Islet of Langerhans (tissue), 1 donor: Measurements from ENCODE around the gene UBE2G1.
A peak's percentile ranks its signal among the peaks of the same experiment; 100 is the strongest.

Source experiments
- FAIRE-seq: peaks from one replicate; lab custom pipeline; 2011; peaks lifted over from hg19 to GRCh38; lab: Jason Lieb, UNC

UBE2G1 gene

DNA sequence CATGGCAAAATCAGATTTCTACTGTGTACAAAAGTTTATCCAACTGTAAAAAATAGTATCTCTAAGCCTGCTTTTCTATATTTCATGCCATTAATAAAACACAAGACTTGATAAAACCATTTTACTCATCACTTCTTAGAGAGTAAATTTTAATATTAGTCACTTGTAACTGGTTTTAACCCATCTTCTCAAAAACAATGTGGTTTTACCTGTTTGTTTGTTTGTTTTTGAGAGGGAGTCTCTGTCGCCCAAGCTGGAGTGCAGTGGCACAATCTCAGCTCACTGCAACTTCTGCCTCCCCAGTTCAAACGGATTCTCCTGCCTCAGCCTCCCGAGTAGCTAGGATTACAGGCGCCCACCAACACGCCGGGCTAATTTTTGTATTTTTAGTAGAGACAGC lies 32.1 kb downstream of the UBE2G1 start:
- no peak for FAIRE-seq

GRCh38 chr17:4333041-4333440 lies 33.4 kb downstream of the UBE2G1 start:
- no peak for FAIRE-seq

- FAIRE-seq = no peak
These were observed 34.0 kb downstream of the UBE2G1 start for GRCh38 chr17:4332296-4332970.

GRCh38 chr17:4331614-4332013 lies 34.9 kb downstream of the UBE2G1 start:
- no peak for FAIRE-seq

DNA sequence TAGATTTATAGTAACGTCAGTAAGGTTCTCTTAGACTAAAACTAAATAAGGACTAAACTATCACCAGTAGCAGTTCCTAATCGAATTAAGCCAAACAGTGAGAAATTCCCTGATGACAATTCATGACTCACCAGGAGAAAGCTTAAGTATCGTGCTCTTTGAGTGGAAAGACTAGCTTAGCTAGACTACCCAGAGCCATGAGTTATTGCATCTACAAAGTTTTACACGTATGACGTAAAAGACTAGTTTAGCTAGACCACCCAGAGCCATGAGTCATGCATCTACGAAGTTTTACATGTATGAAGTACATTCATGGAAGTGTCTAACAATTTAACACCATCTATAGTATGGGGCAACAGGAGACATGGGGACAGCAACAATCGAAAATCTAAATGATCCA lies 36.6 kb downstream of the UBE2G1 start:
- FAIRE-seq = no peak

DNA sequence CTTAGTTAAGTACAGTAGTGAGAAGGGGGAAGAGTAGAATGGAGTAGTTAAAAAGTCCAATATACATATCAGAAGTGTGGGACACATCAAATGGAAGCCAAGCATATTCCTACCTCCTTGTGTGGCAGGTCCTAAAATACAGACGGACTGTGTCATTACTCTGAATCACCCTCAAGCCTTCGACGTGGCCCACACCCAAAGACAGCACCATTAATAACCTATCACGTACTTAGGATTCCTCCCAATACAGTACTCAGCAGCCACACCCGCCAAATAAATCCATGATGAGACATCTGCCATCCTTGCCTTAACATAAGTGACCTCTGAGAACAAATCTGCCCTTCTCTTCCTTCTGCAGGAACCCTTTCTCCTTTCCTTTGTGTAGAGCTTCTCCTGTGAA lies 38.9 kb downstream of the UBE2G1 start:
- FAIRE-seq = no peak

DNA sequence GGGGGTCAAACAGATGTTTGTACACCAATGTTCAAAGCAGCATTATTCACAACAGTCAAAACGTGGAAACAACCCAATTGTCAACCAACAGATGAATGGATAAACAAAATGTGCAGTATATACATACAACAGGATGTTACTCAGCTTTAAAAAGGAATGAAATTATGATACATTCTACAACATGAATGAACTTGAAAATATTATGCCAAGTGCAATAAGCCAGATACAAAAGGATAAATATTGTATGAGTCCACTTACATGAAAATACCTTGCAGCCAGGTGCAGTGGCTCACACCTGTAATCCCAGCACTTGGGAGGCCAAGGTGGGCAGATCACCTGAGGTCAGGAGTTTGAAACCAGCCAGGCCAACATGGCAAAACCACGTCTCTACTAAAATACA lies 39.9 kb downstream of the UBE2G1 start:
- FAIRE-seq = no peak

- FAIRE-seq = no peak
These were observed 40.4 kb downstream of the UBE2G1 start for GRCh38 chr17:4326112-4326511.

GRCh38 chr17:4324463-4324862 lies 42.0 kb downstream of the UBE2G1 start:
- FAIRE-seq = no peak

DNA sequence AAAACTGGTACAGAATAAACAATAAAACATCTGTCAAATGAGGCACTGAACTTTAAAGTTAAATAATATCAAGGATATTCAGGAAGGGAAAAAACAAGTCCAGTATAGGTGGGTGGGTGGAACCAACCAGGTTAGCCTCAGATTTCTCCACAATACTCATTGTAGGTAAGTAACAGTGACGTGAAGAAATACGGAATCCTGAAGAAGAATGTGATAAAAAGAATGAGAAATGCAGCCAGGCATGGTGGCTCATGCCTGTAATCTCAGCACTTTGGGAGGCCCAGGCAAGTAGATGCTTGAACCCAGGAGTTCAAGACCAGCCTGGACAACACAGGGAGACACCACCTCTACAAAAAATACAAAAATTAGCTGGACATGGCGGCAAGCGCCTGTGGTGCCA lies 47.3 kb downstream of the UBE2G1 start:
- FAIRE-seq = peak; percentile 9

- no peak for FAIRE-seq
These were observed 47.9 kb downstream of the UBE2G1 start for GRCh38 chr17:4318596-4318995.

- FAIRE-seq = no peak
These were observed 48.3 kb downstream of the UBE2G1 start for GRCh38 chr17:4318186-4318585.

GRCh38 chr17:4317610-4318009 lies 48.9 kb downstream of the UBE2G1 start:
- FAIRE-seq = no peak

- no peak for FAIRE-seq
These were observed 49.8 kb downstream of the UBE2G1 start for GRCh38 chr17:4316648-4317047.

GRCh38 chr17:4314618-4315017 lies 51.9 kb downstream of the UBE2G1 start:
- FAIRE-seq = no peak

- FAIRE-seq = no peak
These were observed 52.3 kb downstream of the UBE2G1 start for GRCh38 chr17:4314179-4314578.

DNA sequence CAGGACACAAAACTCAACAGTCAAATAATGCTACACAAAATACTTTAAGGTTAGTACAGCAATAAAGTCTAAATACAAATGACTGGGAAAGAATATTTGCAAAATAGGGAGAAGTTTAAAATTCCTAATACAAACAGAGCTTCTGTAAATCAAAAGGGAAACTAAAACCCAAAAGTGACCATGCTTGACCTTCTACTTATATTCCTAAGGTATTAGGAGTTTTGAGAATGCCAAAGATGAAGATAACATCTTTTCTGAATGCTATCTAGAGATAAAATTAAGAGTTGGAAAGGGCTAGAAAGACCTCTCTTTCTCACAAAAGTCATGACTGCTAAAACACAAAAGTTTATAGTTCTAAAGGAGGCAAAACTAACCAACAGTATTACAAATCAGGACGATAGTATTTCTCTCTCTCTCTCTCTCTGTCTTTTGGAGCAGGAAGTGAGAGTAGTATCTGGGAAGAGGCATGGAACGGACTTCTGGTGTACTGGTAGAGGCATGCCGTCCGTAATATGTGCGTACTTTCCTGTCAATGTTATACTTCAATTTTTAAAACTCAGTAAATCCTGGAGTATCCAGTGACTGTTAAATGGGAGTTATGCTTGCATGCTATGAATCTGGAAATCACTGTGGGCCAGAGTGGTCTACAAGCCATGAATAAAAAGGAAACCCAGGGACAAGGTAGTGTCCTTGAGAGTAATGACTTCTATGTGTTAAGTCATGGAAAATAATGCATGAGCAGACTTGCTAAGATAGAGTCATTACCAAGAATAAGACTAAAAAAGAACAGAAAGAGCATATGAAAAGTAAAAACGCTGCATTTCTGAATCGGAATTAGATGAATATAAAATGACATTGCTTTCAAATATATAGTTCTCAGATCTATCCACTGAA lies 53.0 kb downstream of the UBE2G1 start:
- FAIRE-seq = no peak

- FAIRE-seq = no peak
These were observed 56.0 kb downstream of the UBE2G1 start for GRCh38 chr17:4310354-4311060.

DNA sequence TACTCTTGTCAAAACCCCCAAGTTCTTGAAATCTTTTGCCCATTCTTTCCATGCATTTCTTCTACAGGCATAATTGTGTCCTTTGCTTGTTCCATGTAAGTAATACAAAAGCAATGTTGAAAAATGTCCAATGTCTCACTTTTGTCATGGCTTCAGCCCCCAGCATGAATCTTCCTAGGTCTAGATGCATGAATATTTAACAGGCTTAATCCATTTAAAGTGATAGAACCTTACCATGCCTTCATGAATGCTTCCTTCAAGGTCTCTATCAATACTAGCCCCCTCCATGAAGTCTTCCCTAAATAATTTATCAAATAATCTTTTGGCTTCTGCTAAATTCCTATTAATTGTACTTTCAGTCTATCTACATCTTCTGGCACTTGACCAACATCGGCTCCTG lies 56.6 kb downstream of the UBE2G1 start:
- FAIRE-seq = no peak

DNA sequence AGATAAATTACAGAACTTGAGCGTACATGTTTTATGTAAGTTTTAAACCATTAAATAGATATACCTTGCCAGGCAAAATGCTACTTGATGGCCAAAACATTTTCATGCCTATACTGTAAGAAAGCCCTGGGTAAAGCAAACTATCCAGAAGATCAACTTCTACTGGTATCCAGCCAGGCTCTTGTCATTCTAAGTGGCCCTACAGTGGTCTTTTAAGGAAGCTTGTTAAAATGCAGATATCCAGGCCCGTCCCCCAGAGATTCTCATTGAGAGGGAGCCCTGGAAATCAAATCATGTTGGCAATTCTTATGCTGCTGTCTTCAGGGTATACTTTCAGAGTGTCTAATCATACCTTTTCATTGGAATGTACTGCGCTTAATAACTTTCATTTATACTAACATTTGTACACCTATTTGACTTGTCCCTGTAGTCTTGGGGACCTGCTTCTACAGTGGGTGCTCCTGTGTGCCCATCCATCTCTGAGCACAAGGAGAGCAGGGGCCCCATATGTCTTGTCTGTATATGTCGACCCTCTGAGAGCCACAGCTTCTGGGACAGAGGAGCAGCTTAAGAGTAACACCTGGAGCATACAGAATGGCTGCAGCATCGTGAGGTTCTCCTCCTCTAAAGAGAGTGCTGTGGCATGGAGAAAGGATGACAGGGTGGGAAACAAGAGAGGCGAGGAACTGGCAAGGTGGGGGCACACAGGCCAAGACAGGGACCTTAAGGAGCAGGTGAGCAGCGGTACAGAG lies 59.1 kb downstream of the UBE2G1 start:
- FAIRE-seq = no peak

DNA sequence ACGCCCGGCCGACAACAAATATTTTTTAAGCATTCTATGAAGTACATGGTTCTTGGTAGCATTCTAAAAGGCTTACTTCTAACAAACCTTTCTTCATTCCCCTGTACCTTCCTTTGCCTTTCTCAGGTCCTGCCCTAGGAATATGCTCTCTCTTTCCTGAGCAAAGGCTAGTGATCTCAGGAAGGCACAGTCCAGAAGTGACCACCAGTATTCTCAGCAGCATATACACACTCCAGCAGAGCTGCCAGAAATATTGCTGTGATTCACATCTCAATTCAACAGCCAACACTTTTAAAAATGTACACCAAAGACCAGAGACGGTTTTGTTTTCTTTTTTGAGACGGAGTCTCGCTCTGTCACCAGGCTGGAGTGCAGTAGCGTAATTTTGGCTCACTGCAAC lies 61.3 kb downstream of the UBE2G1 start:
- no peak for FAIRE-seq

DNA sequence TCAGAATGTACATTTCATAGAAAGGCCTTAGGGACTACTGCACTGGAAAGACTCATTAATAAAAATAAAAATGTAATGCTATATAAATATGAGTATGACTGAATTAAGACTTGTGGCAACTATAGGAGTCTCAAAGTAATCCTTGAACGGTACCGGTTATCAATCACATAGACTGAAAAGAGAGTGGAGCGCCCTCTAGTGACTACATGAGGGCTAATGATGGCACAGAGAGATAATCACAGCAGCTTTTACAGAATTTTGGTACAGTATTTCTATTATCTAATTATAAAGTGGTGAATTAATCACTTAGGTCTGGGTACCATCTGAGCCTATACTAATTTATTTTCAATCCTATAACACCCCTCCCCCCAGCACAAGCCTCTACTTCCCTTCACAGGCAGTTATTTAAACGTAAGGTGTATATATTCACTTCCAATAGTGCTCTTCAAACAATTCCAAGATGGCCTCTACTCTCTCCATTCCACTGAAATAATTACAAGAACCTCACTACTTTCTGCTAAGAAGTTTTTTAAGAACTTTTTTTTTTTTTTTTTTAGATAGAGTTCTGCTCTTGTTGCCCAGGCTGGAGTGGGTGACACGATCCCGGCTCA lies 62.0 kb downstream of the UBE2G1 start:
- FAIRE-seq = peak; percentile 60
